IPS DF 19.7 (cell line): ENCODE results near the gene RALGAPB.
"Not testable (repeated sequence)": the region's sequence is repeated elsewhere in the genome, so short reads cannot be mapped to it uniquely, and the experiment has no call there.

Source experiments
- DNase-seq: peaks from one replicate; pipeline ENCODE4 v3.0.0-alpha.2; 2013; ENCODE audit warnings: low read depth, low spot score

The RALGAPB gene

DNA sequence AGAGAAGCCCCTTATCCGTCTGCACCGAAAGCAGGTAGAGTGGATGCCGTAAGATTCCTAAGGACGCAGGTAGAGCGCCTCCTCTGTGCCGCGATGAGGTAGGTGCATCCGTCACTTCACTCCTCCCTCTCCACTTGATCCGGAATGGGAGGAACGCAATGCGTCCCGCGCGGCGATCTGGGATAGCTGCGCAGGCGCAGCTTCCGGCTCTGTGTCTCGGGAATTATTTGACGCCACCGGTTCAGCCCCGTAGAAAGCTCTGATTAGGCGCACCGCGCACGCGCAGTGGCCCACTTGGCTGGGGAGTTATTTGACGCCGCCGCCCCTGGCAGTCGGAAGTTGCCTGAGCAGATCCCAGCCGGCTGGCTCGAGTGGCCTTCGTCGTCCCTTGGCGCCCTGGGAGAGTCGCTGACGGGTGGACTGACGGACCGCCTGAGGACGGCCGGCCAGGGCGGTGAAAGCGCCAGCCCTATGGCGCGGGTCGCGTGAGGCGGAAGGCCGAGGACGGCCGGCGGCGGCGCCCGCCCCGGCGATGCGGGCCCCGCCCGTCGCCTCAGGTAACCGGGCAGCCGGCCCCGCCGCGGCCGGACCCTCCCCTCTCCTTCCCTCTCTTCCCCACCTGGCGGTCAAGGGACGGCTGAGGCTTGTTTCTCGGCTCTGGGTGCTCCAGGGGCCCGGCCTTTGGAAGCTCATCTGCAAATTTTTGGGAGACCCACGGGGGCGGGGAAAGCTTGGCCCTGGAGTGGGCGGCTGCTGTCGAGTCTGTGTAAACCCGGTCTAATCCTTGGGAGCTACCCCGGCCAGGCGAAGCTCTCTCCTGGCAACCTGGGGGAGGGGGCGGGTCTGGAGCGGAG lies at the start of gene RALGAPB:
TSS of gene RALGAPB (plus strand) at position 331 of the 854 bp plus-strand sequence. CDS start 15,590 bp downstream, outside the sequence.
- DNase-seq: peak; percentile 96

- no peak for DNase-seq
Observed at GRCh38 chr20:38423541-38423940, 49.1 kb upstream of the RALGAPB start.

GRCh38 chr20:38424401-38424800 lies 48.2 kb upstream of the RALGAPB start:
- no peak for DNase-seq

DNA sequence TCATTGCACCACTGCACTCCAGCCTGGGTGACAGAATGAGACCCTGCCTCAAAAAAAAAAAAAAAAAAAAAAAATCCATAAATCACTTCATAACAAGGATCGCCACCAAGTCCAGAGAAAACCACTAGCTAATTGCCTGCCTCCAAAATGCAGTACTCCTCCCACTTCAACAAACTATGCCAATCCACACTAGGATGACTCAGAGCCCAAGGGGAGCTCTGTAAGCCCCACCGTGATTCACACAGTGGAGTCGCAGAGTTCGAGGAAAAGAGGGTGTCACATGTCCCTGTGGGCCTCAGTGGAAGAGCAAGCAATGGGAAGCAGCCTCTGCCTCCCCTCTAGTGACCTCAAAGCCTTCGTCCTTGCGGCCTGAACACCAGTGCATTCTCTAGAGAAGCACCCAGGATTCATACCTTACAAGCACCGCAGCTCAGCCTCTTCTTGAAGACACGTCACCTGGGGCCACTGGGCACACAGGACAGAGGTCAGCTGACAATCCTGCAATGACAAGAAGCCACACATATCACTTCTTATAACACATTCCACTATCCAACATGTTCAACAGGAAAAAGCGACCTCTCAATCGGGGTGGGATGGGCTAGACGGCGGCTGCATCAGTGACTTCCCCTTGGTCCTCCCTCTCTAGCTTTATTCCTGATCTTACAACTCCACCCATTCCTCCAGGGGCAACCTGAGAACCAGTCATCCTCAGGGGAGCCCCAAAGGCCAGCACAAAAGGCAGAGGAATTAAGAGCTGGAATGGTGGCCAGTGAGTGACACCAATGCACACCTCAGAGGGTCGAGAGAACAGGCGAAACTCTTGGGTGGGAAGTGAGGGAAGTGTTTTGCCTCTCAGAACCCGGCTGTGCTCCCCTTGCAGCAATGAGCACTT lies 46.4 kb upstream of the RALGAPB start:
- DNase-seq: no peak

DNA sequence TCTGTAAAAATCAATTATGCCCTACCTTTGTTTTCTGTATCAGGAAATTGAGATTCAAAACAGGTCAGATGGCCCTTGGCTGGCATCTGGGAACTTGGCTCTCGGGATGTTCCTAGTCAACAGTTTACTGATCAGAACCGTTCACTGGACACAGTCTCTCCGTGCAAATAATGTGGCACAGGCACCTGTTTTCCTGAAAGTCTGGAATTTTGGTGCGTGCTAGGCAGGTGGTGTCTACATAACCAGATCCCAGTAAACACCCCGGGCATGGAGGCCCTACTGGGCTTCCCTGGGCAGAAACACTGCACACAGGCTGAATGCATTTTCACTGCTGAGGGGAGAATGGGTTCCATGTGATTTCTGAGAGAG lies 45.0 kb upstream of the RALGAPB start:
- DNase-seq: no peak

GRCh38 chr20:38428800-38429199 lies 43.8 kb upstream of the RALGAPB start:
- DNase-seq: no peak

- no peak for DNase-seq
Observed at GRCh38 chr20:38429301-38429700, 43.3 kb upstream of the RALGAPB start.

- DNase-seq: no peak
Observed at GRCh38 chr20:38430679-38431325, 41.8 kb upstream of the RALGAPB start.

DNA sequence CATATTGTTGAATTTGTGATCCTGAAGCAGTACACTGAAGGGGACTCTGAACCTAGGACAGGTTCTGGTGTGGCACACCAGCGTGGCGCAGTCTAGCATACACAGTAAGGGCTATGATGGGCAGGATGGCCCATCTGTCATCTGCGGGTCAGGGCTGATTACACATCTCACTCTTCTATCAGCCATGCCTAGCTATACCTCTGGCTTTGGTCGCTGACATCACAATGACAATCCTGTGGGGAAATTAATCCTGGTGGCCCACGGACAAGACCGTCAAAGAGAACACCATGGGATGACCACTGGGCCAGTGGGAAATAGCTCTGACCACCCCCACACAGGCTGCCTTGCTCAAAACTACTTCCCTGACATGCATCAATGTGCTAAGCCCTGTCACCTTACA lies 40.4 kb upstream of the RALGAPB start:
- DNase-seq: no peak

DNA sequence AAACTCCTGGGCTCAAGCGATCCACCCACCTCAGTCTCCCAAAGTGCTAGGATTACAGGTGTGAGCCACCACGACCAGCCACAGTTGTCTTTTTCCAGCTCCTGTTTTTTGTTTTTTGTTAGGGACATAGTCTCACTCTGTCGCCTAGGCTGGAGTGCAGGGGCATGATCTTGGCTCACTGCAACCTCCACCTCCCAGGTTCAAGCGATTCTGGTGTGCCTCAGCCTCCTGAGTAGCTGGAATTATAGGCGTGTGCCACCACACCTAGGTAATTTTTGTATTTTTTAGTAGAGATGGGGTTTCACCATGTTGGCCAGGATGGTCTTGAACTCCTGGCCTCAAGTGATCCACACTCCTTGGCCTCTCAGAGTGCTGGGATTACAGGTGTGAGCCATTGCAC lies 39.8 kb upstream of the RALGAPB start:
- DNase-seq: not testable (repeated sequence)

DNA sequence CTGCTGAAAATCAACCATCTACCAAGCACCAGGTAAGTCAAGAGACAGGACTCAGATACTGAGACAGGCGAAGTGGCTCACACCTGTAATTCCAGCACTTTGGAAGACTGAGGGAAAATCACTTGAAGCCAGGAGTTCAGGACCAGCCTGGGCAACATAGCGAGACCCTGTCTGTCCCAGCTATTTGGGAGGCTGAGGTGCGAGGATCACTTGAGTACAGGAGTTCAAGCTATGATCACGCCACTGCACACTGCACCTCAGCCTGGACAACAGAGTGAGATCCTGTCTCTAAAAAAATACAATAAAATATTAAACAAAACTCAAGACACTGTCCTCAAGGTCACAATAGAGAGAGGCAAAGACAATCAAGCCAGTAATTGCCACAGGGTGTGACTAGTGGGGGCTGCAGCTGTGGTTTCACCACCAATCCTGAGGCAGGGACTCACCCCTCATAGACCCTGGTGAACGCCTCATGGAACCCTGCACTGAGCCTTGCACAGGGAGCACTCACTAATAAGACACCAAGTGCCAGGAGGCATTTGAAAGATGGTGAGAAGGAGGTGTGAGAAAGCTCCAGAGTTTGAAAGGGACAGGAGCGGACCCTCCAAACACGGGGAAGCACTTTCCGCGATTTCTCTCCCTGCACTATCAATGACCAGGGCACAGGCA lies 39.2 kb upstream of the RALGAPB start:
- no peak for DNase-seq

GRCh38 chr20:38434301-38434741 lies 38.3 kb upstream of the RALGAPB start:
- DNase-seq: no peak

DNA sequence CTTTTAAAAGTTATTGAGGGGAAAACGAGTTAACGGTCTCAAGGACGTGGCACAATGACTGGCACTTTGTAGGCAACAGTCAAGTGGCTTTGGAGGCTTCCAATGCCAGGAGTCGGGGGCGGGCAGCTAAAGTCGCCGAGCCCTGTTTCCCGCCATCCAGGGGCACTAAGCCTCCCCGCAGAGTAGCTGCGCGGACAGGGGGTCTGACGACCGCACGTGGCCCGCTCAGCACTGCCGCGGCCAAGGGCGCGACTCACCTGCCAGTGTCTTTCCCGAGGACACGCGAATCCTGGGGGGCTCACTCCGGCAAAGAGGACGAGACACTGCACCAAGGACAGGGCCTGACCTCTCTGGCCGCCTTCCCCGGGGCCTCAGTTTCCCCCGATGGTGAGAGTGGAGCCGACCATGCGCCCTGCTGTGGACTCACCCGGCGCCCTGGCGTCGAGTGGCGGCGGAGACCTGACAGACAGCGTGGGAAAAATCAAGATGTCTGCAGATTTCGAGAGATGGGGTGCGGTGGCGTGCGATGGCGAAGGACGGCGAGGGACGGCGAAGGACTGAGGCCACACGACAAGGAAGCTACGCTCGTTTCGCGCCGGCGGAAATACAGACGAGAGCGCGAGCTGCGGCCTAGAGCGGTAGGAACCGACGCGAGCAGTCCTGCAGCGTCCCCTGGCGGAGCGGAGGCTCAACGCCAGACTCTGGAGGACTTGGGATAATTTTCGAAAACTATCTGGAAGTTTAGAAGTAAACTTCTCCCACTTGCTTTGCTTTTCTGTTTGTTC lies 37.7 kb upstream of the RALGAPB start, which contains the start of gene SNHG17:
TSS of gene SNHG17 (minus strand) at position 559 of the 785 bp plus-strand sequence.
- peak; percentile 85 for DNase-seq

DNA sequence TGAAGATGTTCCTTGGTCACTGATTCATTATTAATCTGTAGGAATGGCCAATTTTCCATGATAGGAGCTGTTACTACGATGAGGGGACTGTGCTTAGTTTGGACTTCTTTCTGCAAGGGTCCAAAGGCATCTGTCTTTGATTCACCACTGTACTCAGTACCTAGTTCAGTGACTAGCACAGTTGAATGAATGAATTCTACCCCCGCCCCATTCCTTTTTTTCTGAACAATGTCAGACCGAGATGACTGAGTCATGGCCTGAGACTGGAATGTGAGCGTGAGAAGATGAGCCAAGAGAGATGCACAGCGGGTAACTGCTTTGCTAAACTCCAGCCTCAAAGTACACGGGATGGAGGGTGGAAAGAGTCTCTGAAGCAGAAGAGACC lies 37.1 kb upstream of the RALGAPB start:
- DNase-seq: no peak

GRCh38 chr20:38437796-38438195 lies 34.8 kb upstream of the RALGAPB start:
- DNase-seq: no peak

DNA sequence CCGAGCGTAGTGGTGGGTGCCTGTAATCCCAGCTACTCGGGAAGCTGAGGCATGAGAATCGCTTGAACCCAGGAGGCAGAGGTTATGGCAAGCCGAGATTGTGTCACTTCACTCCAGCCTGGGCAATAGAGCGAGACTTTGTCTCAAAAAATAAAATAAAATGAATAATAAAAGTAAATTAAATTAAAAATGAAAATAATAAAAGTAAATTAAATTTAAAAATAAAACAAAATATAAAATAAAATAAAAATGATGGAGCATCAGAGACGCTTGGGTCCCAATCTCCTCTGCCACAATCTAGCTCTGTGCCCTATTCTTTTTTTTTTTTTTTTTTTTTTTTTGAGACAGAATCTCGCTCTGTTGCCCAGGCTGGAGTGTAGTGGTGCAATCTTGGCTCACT lies 31.5 kb upstream of the RALGAPB start:
- DNase-seq: not testable (repeated sequence)

DNA sequence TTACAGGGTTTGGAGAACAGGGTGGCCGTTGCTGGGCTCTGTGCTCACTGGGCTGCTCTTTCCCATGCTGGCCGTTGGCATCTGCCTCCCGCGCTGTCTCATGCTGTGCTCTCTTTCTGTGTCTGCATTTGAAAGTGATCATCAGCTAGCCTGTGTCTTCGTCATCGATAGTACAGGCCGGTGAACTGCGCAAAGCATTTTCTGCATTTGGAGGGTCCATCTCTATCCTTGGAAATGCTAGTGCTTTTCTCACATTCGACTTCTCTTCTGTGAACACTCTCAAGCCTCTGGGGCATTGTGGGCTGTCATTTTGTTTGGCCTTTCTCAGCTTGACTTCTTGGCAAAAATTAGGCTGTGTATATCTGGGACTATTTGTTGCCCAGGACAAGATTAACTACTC lies 30.7 kb upstream of the RALGAPB start:
- DNase-seq: no peak

DNA sequence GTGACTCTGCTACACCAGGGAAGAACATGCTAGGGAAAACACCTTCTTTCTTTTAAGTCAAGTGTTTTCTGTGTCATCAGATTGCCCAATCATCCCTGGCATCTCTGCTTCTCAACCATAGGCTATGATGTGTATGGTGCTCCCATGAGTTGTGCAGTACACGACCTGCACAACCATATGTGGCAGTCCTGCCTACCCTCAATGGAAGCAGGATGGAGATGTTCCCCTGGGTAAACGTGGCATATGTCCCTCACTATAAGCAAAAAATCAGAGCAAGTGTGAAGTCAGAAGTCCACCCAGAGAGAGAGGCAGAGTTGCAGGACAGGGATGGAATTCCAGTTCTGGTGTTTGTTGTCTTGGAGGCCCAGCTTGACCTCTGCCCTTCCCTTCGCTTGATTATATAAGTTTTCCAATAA lies 27.3 kb upstream of the RALGAPB start:
- no peak for DNase-seq

GRCh38 chr20:38445901-38446425 lies 26.7 kb upstream of the RALGAPB start:
- no peak for DNase-seq
